K562 (cell line): ENCODE measurements around the gene IRF3. TPM values are rescaled to one million over a fixed set of nuclear protein-coding genes. Genes with fewer than 3 reads are reported as not detected.
A peak's percentile ranks its signal among the peaks of the same experiment; 100 is the strongest.

Source experiments
- YY1 ChIP-seq, 3 experiments: IDR thresholded peaks; 2 replicates each; pipeline ENCODE4 v1.6.1; 2011; ENCODE audit warnings: low read length in 2 of 3, mild to moderate bottlenecking in 2 of 3, moderate library complexity in 2 of 3, borderline replicate concordance in 1 of 3, control low read depth in 1 of 3, low read depth in 1 of 3; ENCODE audit not compliant: insufficient read depth in 3 of 3, insufficient replicate concordance in 2 of 3, control insufficient read depth in 1 of 3, insufficient read length in 1 of 3; ENCODE audit errors: extremely low read depth in 1 of 3
- ZNF695 ChIP-seq: fragments of 450-650 bp; formaldehyde crosslinking; IDR thresholded peaks from 2 replicates; pipeline ENCODE4 v1.4.0; 2020; ENCODE audit warnings: mild to moderate bottlenecking, moderate library complexity
- polyA plus RNA-seq, 8 experiments: library from polyadenylated mRNA; depleted of rRNA in 4 of 8; stranded (reverse) in 5 of 8; unstranded in 3 of 8; fragments of >200 nt; fragmentation: Nextera tagmentation in 2 of 8; fragmentation: Illumina TruSeq in 1 of 8; extraction: Ambion mirVana in 2 of 8; extraction: Trizol in 1 of 8; gene quantifications; 2 replicates each; pipeline versions ENCODE4 v1.2.1 to v1.2.3, GENCODE V29; 2011 to 2014; ENCODE audit warnings: inconsistent platforms in 1 of 8, missing spikeins in 1 of 8
- total RNA-seq, 7 experiments: library from RNA; depleted of rRNA in 6 of 7; stranded (reverse); fragments of >200 nt in 6 of 7; fragmentation: Illumina TruSeq in 2 of 7; extraction: Trizol in 2 of 7; gene quantifications; 2 replicates each; pipeline versions ENCODE4 v1.2.1 to v1.2.3, GENCODE V29; 2011 to 2021; ENCODE audit warnings: low replicate concordance in 1 of 7
- TF ChIP-seq, protein P1 (sequence below): fragments of 150-350 bp; IDR thresholded peaks from 2 replicates; pipeline ENCODE4 v1.6.1; 2014; ENCODE audit warnings: low read depth, mild to moderate bottlenecking, low read length, borderline replicate concordance
- TF ChIP-seq, protein P2 (sequence below), 2 experiments: fragments of 450-650 bp; formaldehyde crosslinking in 1 of 2; IDR thresholded peaks; 2 replicates each; pipeline versions ENCODE4 v1.4.0 to v1.6.1; 2014 to 2020; ENCODE audit warnings: mild to moderate bottlenecking in 2 of 2, borderline replicate concordance in 1 of 2, low read depth in 1 of 2

Gene IRF3
- total and polyA plus RNA-seq, 9 of the 15 experiments (the other 6 are each of a cell fraction or from before 2014, with no cell fraction given), result 7.5 to 145 (median 65.4) TPM

DNA sequence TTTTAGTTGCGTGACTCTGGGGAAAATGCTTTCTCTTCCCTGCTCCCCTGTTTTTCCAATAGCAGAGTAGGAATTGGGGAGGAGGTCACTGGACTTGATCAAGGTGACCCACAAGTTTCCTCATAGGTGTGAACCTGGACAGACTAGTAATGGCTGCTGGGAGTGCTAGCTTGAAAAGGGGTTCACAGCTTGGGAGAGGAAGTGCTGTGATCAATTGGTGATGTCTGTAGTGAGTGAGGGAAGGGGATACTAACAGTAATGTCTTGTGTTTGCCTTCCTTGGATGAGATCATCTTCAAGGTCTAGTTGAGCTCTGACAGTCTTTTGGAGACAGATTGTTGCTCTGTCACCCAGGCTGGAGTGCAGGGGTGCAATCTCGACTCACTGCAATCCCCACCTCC is 1.8 kb upstream of the IRF3 start (continued):
- TF ChIP-seq, protein P1, sequence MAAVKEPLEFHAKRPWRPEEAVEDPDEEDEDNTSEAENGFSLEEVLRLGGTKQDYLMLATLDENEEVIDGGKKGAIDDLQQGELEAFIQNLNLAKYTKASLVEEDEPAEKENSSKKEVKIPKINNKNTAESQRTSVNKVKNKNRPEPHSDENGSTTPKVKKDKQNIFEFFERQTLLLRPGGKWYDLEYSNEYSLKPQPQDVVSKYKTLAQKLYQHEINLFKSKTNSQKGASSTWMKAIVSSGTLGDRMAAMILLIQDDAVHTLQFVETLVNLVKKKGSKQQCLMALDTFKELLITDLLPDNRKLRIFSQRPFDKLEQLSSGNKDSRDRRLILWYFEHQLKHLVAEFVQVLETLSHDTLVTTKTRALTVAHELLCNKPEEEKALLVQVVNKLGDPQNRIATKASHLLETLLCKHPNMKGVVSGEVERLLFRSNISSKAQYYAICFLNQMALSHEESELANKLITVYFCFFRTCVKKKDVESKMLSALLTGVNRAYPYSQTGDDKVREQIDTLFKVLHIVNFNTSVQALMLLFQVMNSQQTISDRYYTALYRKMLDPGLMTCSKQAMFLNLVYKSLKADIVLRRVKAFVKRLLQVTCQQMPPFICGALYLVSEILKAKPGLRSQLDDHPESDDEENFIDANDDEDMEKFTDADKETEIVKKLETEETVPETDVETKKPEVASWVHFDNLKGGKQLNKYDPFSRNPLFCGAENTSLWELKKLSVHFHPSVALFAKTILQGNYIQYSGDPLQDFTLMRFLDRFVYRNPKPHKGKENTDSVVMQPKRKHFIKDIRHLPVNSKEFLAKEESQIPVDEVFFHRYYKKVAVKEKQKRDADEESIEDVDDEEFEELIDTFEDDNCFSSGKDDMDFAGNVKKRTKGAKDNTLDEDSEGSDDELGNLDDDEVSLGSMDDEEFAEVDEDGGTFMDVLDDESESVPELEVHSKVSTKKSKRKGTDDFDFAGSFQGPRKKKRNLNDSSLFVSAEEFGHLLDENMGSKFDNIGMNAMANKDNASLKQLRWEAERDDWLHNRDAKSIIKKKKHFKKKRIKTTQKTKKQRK, result no peak
- TF ChIP-seq ZNF695 (CRISPR knock-in tag) (no peak), YY1 (IDR thresholded peaks at IDR 0.05; ENCODE audit: borderline replicate concordance in 1 of 3, control insufficient read depth in 1 of 3, extremely low read depth in 1 of 3, insufficient read depth in 3 of 3, insufficient read length in 1 of 3, insufficient replicate concordance in 2 of 3, low read depth in 1 of 3, low read length in 2 of 3) (peak in 1 of 3 experiments; percentile 23)
- TF ChIP-seq, protein P2, sequence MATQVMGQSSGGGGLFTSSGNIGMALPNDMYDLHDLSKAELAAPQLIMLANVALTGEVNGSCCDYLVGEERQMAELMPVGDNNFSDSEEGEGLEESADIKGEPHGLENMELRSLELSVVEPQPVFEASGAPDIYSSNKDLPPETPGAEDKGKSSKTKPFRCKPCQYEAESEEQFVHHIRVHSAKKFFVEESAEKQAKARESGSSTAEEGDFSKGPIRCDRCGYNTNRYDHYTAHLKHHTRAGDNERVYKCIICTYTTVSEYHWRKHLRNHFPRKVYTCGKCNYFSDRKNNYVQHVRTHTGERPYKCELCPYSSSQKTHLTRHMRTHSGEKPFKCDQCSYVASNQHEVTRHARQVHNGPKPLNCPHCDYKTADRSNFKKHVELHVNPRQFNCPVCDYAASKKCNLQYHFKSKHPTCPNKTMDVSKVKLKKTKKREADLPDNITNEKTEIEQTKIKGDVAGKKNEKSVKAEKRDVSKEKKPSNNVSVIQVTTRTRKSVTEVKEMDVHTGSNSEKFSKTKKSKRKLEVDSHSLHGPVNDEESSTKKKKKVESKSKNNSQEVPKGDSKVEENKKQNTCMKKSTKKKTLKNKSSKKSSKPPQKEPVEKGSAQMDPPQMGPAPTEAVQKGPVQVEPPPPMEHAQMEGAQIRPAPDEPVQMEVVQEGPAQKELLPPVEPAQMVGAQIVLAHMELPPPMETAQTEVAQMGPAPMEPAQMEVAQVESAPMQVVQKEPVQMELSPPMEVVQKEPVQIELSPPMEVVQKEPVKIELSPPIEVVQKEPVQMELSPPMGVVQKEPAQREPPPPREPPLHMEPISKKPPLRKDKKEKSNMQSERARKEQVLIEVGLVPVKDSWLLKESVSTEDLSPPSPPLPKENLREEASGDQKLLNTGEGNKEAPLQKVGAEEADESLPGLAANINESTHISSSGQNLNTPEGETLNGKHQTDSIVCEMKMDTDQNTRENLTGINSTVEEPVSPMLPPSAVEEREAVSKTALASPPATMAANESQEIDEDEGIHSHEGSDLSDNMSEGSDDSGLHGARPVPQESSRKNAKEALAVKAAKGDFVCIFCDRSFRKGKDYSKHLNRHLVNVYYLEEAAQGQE (IDR thresholded peaks at IDR 0.05; ENCODE audit: borderline replicate concordance), result peak; percentile 71
- TF ChIP-seq, protein P2 (CRISPR knock-in tag; IDR thresholded peaks at IDR 0.05; ENCODE audit: low read depth), result no peak
- TF ChIP-seq, all 486 proteins: peak for 14
